HL-60 (cell line): Measurements from ENCODE around the gene CPPED1.

Experiments used
- POLR2AphosphoS5 ChIP-seq: IDR thresholded peaks from 2 replicates; pipeline ENCODE4 v1.6.1; 2012; ENCODE audit warnings: low read depth
- TF ChIP-seq, protein P1 (sequence below): IDR thresholded peaks from one replicate; pipeline ENCODE4 v1.5.1; 2011; ENCODE audit warnings: low read length, control low read depth, inconsistent platforms; ENCODE audit not compliant: insufficient read depth
- TF ChIP-seq, protein P2 (sequence below): IDR thresholded peaks from 2 replicates; pipeline ENCODE4 v1.6.1; 2012; ENCODE audit warnings: low read depth; ENCODE audit not compliant: insufficient replicate concordance

DNA sequence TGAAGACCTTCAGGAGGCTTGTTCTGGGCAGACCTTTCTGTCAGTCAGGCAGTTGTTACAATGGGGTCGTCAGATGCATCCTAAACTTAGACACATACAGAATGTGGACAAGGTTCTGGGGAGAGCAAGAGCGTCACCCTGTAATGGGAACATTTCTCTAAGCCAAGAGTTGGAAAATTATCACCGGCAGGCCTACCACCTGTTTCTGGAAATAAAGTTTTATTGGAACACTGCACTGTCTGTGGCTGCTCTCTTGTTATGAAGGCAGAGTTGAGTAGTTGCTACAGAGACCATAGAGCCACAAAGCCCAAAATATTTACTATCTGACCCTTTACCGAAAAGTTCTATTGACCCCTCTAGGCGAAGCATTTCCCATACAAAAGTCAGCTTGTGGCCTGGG, 106.2 kb downstream of the CPPED1 start:
- TF ChIP-seq, protein P1, sequence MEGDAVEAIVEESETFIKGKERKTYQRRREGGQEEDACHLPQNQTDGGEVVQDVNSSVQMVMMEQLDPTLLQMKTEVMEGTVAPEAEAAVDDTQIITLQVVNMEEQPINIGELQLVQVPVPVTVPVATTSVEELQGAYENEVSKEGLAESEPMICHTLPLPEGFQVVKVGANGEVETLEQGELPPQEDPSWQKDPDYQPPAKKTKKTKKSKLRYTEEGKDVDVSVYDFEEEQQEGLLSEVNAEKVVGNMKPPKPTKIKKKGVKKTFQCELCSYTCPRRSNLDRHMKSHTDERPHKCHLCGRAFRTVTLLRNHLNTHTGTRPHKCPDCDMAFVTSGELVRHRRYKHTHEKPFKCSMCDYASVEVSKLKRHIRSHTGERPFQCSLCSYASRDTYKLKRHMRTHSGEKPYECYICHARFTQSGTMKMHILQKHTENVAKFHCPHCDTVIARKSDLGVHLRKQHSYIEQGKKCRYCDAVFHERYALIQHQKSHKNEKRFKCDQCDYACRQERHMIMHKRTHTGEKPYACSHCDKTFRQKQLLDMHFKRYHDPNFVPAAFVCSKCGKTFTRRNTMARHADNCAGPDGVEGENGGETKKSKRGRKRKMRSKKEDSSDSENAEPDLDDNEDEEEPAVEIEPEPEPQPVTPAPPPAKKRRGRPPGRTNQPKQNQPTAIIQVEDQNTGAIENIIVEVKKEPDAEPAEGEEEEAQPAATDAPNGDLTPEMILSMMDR = no peak
- TF ChIP-seq, protein P2, sequence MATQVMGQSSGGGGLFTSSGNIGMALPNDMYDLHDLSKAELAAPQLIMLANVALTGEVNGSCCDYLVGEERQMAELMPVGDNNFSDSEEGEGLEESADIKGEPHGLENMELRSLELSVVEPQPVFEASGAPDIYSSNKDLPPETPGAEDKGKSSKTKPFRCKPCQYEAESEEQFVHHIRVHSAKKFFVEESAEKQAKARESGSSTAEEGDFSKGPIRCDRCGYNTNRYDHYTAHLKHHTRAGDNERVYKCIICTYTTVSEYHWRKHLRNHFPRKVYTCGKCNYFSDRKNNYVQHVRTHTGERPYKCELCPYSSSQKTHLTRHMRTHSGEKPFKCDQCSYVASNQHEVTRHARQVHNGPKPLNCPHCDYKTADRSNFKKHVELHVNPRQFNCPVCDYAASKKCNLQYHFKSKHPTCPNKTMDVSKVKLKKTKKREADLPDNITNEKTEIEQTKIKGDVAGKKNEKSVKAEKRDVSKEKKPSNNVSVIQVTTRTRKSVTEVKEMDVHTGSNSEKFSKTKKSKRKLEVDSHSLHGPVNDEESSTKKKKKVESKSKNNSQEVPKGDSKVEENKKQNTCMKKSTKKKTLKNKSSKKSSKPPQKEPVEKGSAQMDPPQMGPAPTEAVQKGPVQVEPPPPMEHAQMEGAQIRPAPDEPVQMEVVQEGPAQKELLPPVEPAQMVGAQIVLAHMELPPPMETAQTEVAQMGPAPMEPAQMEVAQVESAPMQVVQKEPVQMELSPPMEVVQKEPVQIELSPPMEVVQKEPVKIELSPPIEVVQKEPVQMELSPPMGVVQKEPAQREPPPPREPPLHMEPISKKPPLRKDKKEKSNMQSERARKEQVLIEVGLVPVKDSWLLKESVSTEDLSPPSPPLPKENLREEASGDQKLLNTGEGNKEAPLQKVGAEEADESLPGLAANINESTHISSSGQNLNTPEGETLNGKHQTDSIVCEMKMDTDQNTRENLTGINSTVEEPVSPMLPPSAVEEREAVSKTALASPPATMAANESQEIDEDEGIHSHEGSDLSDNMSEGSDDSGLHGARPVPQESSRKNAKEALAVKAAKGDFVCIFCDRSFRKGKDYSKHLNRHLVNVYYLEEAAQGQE = no peak
- no peak for TF ChIP-seq POLR2AphosphoS5
